K562 (cell line): ENCODE results near the gene PLCB4. TPM values are rescaled to one million over a fixed set of nuclear protein-coding genes. Genes with fewer than 3 reads are reported as not detected.

Experiments
- ATAC-seq: fragments of 200-7000 bp; cut with Tn5 transposase; 3 replicates; pipeline ENCODE4 v1.9.1; 2020; ENCODE audit warnings: moderate library complexity
- BruUV-seq: library from RNA; stranded (reverse); fragments of 400-500 nt; replicated peaks from 2 replicates; lab custom pipeline; 2021; lab: Mats Ljungman, UMichigan
- CTCF ChIA-PET: fragments of 300-600 bp; formaldehyde crosslinking; extraction: SDS; loops from one replicate; lab custom pipeline; 2021; ENCODE audit warnings: low intra/inter-chr PET ratio; lab: Yijun Ruan, JAX
- POLR2A ChIA-PET: fragments of 300-600, 350-650 bp; sonication (Branson Sonifier 250); formaldehyde crosslinking; extraction: SDS; loops from one replicate; lab custom pipeline; 2021; ENCODE audit warnings: antibody characterized with exemption, inconsistent platforms; lab: Yijun Ruan, JAX
- DNase-seq, 4 experiments: peaks; one replicate each; pipeline versions ENCODE4 v3.0.0 to v3.0.0-alpha.2; 2011 to 2018; ENCODE audit warnings: low spot score in 3 of 4, mixed read lengths in 3 of 4; ENCODE audit errors: extremely low read depth in 1 of 4
- FAIRE-seq: peaks from 2 replicates; lab custom pipeline; 2011; peaks lifted over from hg19 to GRCh38; lab: Jason Lieb, UNC
- H2AFZ ChIP-seq: 2 replicates; pipeline ENCODE4 v1.6.0; 2011; ENCODE audit warnings: low read depth, low read length, control low read depth, inconsistent platforms
- H3K27ac ChIP-seq: fragments of 200-600 bp; 3 replicates; pipeline ENCODE4 v1.8.0; 2011; ENCODE audit warnings: low read depth, mild to moderate bottlenecking, control low read depth, inconsistent platforms, low read length, moderate library complexity, mixed read lengths; ENCODE audit errors: extremely low read depth
- H3K27me3 ChIP-seq, 2 experiments: fragments of 300-600 bp in 1 of 2; 2 replicates in 1 of 2; 3 replicates in 1 of 2; pipeline versions ENCODE4 v1.6.0 to v1.8.0; 2011; ENCODE audit warnings: inconsistent platforms in 2 of 2, low read length in 2 of 2, mild to moderate bottlenecking in 1 of 2, mixed read lengths in 1 of 2, moderate library complexity in 1 of 2; ENCODE audit not compliant: control insufficient read depth in 2 of 2, insufficient read depth in 2 of 2
- H3K36me3 ChIP-seq: fragments of 300-600 bp; 3 replicates; pipeline ENCODE4 v1.8.0; 2011; ENCODE audit warnings: mild to moderate bottlenecking, low read length, inconsistent platforms; ENCODE audit not compliant: control insufficient read depth, insufficient read depth
- H3K4me1 ChIP-seq, 2 experiments: fragments of 200-600 bp in 1 of 2; replicated peaks in 1 of 2; 2 replicates in 1 of 2; 3 replicates in 1 of 2; pipeline versions ENCODE4 v1.5.1 to v1.8.0; 2011; ENCODE audit warnings: inconsistent platforms in 2 of 2, low read length in 2 of 2, mild to moderate bottlenecking in 1 of 2, mixed read lengths in 1 of 2, moderate library complexity in 1 of 2; ENCODE audit not compliant: control insufficient read depth in 2 of 2, insufficient read depth in 2 of 2
- H3K4me2 ChIP-seq: 2 replicates; pipeline ENCODE4 v1.6.1; 2011; ENCODE audit warnings: low read length, control low read depth, inconsistent platforms, mixed read lengths; ENCODE audit not compliant: insufficient read depth
- H3K4me3 ChIP-seq: fragments of 200-600 bp; sonication (generic), shearing (Covaris generic); 2 replicates; pipeline ENCODE4 v1.5.1; 2016; ENCODE audit warnings: control low read depth, inconsistent platforms
- H3K79me2 ChIP-seq: fragments of 200-600 bp; 3 replicates; pipeline ENCODE4 v1.8.0; 2011; ENCODE audit warnings: low read length, inconsistent platforms; ENCODE audit not compliant: control insufficient read depth, insufficient read depth
- H3K9ac ChIP-seq, 2 experiments: 2 replicates each; pipeline versions ENCODE4 v1.6.0 to v1.6.1; 2011; ENCODE audit warnings: low read depth in 2 of 2, low read length in 2 of 2, control low read depth in 1 of 2, inconsistent platforms in 1 of 2, mild to moderate bottlenecking in 1 of 2, mixed read lengths in 1 of 2; ENCODE audit not compliant: insufficient read depth in 1 of 2
- H3K9me1 ChIP-seq: one replicate; pipeline ENCODE4 v1.6.0; 2011; ENCODE audit warnings: inconsistent platforms, mild to moderate bottlenecking, low read length, moderate library complexity; ENCODE audit not compliant: control insufficient read depth, insufficient read depth
- H3K9me3 ChIP-seq: replicated peaks from 2 replicates; pipeline ENCODE4 v1.5.1; 2011; ENCODE audit warnings: low read depth, low read length, inconsistent platforms; ENCODE audit not compliant: control insufficient read depth, insufficient read depth
- H4K20me1 ChIP-seq: replicated peaks from 2 replicates; pipeline ENCODE4 v1.6.1; 2011; ENCODE audit warnings: low read length, inconsistent platforms, mixed read lengths; ENCODE audit not compliant: control insufficient read depth, insufficient read depth
- ARID1B ChIP-seq: fragments of 450-650 bp; IDR thresholded peaks from 2 replicates; pipeline ENCODE4 v1.6.1; 2016; ENCODE audit warnings: antibody characterized with exemption, mild to moderate bottlenecking, inconsistent platforms
- KDM4B ChIP-seq, 2 experiments: fragments of 450-650 bp in 1 of 2; sonication (generic) in 1 of 2; IDR thresholded peaks; 2 replicates each; pipeline ENCODE4 v1.6.1; 2016 to 2017; ENCODE audit warnings: borderline replicate concordance in 2 of 2, antibody characterized with exemption in 1 of 2, low read depth in 1 of 2, mild to moderate bottlenecking in 1 of 2
- MAFF ChIP-seq: IDR thresholded peaks from 2 replicates; pipeline ENCODE4 v1.6.1; 2012; ENCODE audit warnings: low read length, improper control_type of control experiment
- MAFG ChIP-seq: fragments of 450-650 bp; conservative IDR thresholded peaks from 2 replicates; pipeline ENCODE4 v1.6.1; 2016; ENCODE audit warnings: missing genetic modification characterization, missing compliant biosample characterization
- MEF2A ChIP-seq: IDR thresholded peaks from 2 replicates; pipeline ENCODE4 v1.6.1; 2011; ENCODE audit warnings: low read depth, mild to moderate bottlenecking, low read length, moderate library complexity; ENCODE audit not compliant: control insufficient read depth
- YBX1 ChIP-seq: fragments of 450-650 bp; IDR thresholded peaks from 2 replicates; pipeline ENCODE4 v1.7.1; 2016; ENCODE audit warnings: mild to moderate bottlenecking
- ZNF316 ChIP-seq: fragments of 450-650 bp; IDR thresholded peaks from 2 replicates; pipeline ENCODE4 v1.6.1; 2016
- in situ Hi-C: fragments of 300-500 bp; cut with MboI; formaldehyde crosslinking; loops from 4 replicates; pipeline ENCODE4 v1.15.0; 2018; ENCODE audit warnings: inconsistent platforms, mixed read lengths
- intact Hi-C: fragments of 100-400 bp; cut with micrococcal nuclease; formaldehyde crosslinking; loops from 2 replicates; pipeline ENCODE4 v1.14.2; 2022
- polyA plus RNA-seq, 8 experiments: library from polyadenylated mRNA; depleted of rRNA in 4 of 8; stranded (reverse) in 5 of 8; unstranded in 3 of 8; fragments of >200 nt; fragmentation: Nextera tagmentation in 2 of 8; fragmentation: Illumina TruSeq in 1 of 8; extraction: Ambion mirVana in 2 of 8; extraction: Trizol in 1 of 8; gene quantifications; 2 replicates each; pipeline versions ENCODE4 v1.2.1 to v1.2.3, GENCODE V29; 2011 to 2014; ENCODE audit warnings: inconsistent platforms in 1 of 8, missing spikeins in 1 of 8
- total RNA-seq, 7 experiments: library from RNA; depleted of rRNA in 6 of 7; stranded (reverse); fragments of >200 nt in 6 of 7; fragmentation: Illumina TruSeq in 2 of 7; extraction: Trizol in 2 of 7; gene quantifications; 2 replicates each; pipeline versions ENCODE4 v1.2.1 to v1.2.3, GENCODE V29; 2011 to 2021; ENCODE audit warnings: low replicate concordance in 1 of 7
- TF ChIP-seq, protein P1 (sequence below), 2 experiments: IDR thresholded peaks; 2 replicates each; pipeline ENCODE4 v1.6.1; 2011; ENCODE audit warnings: borderline replicate concordance in 1 of 2, control low read depth in 1 of 2, low read depth in 1 of 2, low read length in 1 of 2, mild to moderate bottlenecking in 1 of 2, mixed read lengths in 1 of 2, moderate library complexity in 1 of 2; ENCODE audit not compliant: insufficient read depth in 1 of 2, insufficient read length in 1 of 2, poor library complexity in 1 of 2, severe bottlenecking in 1 of 2; ENCODE audit errors: extremely low read depth in 1 of 2

PLCB4 gene
- total and polyA plus RNA-seq, 9 of the 15 experiments (the other 6 are each of a cell fraction or from before 2014, with no cell fraction given), result 0.20 to 2.9 (median 0.52) TPM

DNA sequence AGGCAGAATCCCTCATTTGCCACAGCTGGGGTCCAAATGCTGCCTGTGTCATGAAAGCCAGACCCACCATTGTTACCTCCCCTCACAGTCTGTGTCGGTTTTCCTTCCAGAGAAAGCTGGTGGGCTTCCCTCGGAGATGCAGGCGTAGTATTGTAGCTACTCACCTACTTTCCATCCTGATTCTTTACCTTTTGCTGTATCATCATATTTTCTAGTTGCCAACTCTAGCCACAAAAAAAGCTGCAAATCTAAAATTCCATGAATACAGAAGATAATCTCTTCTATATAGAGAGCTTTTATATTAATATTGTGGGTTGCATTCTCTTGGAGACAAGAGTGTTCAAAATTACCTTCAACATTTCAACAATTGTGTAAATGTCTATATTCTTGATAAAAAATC is 347.5 kb downstream of the PLCB4 start (continued):
- TF ChIP-seq, protein P1, sequence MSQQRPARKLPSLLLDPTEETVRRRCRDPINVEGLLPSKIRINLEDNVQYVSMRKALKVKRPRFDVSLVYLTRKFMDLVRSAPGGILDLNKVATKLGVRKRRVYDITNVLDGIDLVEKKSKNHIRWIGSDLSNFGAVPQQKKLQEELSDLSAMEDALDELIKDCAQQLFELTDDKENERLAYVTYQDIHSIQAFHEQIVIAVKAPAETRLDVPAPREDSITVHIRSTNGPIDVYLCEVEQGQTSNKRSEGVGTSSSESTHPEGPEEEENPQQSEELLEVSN (IDR thresholded peaks at IDR 0.05; ENCODE audit: borderline replicate concordance in 1 of 2, extremely low read depth in 1 of 2, insufficient read depth in 1 of 2, insufficient read length in 1 of 2, low read depth in 1 of 2, low read length in 1 of 2, poor library complexity in 1 of 2, severe bottlenecking in 1 of 2), result no peak
- TF ChIP-seq ZNF316 (peak; percentile 55; the same call in 1 of the 2 replicates), MAFG (tag) (peak; percentile 30; the same call in 1 of the 2 replicates), KDM4B (IDR thresholded peaks at IDR 0.05; ENCODE audit: borderline replicate concordance in 2 of 2, low read depth in 1 of 2) (no peak), MEF2A (no peak), MAFF (peak; percentile 54; the same call in 1 of the 2 replicates)

DNA sequence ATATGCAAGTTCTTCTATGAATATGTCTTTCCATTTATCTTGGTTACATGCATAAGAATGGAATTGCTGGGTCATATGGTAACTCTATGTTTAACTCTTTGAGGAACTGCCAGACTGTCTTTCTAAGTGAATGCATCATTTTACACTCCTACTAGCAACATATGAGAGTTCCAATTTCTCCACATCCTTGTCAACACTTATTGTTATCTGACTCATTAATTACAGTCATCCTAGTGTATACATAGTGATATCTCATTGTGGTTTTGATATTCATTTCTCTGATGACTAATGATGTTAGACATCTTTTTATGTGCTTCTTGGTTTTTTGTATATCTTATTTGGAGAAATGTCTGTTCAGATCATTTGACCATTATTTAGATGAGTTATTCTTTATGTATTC is 348.8 kb downstream of the PLCB4 start:
- H3K4me2 ChIP-seq, result no peak overlapping the region
- in situ Hi-C loops, result no loop called here
- DNase-seq (no peak), ATAC-seq (no peak)
- no peak overlapping the region for H3K27ac ChIP-seq
- H3K4me1 ChIP-seq, result no peaks in the 10 kb centered on the region
- H3K36me3 ChIP-seq, result no peaks in the 10 kb centered on the region
- H3K9ac ChIP-seq, result no peak overlapping the region
- POLR2A ChIA-PET, result no interaction called here
- H3K79me2 ChIP-seq, result no peaks in the 10 kb centered on the region
- intact Hi-C loops, result no loop called here
- H3K9me1 ChIP-seq, result no peaks in the 10 kb centered on the region
- H3K9me3 ChIP-seq, result no peaks in the 10 kb centered on the region
- no TSS peak for BruUV-seq
- TF ChIP-seq YBX1, result no peak
- no peak for TF ChIP-seq ARID1B
- TF ChIP-seq, all 486 proteins: peak for 0
- no peaks in the 10 kb centered on the region for H3K27me3 ChIP-seq
- no peaks in the 10 kb centered on the region for H4K20me1 ChIP-seq
- H3K4me3 ChIP-seq, result no peak overlapping the region
- CTCF ChIA-PET, result no interaction called here
- no peak for FAIRE-seq
- no peak overlapping the region for H2AFZ ChIP-seq
